GM19351 (cell line): ENCODE results near the gene CASZ1.

ENCODE experiments used
- ATAC-seq: cut with Tn5 transposase; IDR thresholded peaks from one replicate; pipeline ENCODE4 v1.9.1; 2021; ENCODE audit warnings: mild to moderate bottlenecking, moderate library complexity; ENCODE audit not compliant: unreplicated experiment

Gene CASZ1

GRCh38 chr1:10755970-10756521 is 40.4 kb downstream of the CASZ1 start:
- no peak for ATAC-seq

DNA sequence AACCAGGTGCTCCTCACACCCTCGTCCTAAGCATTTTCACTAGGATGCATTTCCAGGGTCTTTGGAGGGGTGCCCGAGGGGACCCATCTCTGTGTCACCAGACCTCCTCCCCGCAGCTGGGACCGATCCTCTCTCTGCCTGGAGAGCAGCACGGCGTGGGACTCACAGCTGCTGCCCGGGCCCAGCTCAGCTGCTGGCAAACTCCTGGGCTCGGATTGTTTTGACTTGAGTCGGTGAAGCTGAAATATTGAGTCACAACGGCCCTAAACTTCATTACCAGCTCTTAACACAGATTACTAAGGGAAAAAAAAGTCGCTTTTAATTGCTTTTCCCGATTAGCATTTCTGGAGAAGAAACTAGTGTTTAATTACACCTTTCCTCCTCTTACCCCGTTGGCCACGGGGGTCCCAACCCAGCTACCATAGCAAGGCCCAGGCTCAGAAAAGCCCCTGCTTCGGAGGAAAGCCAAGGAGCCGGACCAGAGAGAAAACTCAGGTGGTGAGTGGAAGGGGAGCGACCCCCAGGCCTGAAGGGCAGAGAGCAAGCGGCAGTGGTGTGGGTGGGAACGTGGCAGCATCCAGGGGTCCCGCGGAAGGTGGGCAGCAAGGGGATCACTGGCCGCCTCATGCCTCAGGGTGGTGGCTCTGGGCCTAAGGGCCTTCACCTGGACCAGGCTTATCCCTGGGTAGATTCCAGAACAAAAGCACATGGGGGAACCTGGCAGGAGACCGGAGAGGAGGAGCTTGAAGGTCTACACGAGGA is 41.7 kb downstream of the CASZ1 start:
- no peak for ATAC-seq

DNA sequence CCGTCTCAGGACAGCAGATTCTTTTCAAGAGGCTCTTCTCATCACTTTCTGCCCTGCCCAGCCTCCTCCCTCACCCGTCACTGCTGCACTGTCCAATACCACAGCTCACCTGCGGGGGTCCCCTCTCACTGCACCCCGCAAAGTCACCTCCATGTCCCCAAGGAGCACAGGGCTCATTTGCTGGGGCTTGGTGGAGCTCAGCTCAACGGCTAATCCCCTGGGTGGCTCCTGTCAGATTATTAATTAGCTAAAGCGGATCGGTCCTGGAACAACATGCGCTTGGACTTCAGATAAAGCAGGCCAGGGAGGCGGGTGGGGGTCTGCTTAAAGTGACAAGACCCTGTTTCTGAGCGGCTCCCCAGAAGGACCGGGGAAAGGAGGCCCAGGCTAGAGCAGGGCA is 43.1 kb downstream of the CASZ1 start:
- no peak for ATAC-seq

DNA sequence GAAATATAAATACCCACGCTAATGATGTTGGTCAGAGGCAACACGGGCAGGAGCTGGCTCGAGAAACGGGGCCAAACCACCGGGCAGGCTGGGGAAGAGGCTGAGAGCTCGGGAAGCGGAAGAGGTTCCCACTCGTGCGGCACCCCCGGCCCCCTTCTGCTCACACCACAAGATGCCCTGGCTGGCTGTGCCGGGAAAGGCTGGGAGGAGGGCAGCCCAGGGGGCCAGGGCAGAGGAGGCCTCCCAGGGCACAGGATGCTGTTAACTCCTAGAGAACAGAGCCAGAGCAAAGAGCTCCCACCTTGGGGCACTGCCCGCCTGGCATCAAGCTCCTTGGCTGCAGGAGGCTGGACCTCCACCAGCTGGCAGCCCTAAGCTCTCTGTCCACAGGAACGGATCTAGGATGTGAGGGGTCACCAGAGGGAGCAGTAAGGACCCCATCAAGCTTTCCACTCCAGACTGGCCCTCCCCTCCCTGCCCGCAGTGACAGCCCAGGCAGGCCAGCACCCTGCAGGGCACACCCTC is 44.8 kb downstream of the CASZ1 start:
- ATAC-seq, result no peak

DNA sequence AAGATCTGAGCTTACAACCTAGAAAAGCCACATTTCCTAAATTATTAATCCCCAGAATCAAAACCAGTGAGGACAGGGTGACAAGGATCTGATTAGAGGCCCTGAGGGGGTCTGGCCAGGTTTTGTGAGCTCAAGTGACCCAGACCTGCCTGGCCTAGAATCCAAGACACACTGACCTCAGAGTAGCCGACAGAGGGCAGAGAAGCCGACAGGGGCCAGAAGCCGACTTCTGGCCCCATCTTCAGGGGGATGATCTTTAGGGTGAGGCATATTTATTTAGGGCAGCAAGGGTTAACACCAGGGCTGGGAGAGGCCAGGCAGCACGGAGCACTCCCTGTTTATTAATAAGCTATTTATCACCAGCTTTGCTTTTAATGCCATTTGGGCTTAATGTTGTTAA is 45.3 kb downstream of the CASZ1 start:
- no peak for ATAC-seq

- no peak for ATAC-seq
Observed at GRCh38 chr1:10745886-10746455, 50.5 kb downstream of the CASZ1 start.

DNA sequence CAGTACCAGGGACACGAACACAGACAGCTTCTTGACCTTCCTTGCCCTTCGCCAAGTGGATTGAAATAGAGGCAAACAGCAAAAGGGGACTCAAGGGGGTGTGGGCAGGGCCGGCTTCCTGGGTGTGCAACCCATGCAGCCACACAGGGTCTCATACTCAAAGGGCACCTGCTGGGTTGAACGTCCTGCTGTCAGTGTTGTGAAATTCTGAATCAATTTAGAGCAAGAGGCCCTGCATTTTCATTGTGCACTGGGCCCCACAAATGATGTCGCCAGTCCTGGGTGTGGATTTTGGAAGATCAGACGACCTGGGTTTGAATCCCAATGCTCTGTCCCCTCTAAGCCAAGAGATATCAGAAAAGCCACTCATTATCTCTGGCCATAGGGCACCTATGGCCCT is 51.1 kb downstream of the CASZ1 start:
- no peak for ATAC-seq

DNA sequence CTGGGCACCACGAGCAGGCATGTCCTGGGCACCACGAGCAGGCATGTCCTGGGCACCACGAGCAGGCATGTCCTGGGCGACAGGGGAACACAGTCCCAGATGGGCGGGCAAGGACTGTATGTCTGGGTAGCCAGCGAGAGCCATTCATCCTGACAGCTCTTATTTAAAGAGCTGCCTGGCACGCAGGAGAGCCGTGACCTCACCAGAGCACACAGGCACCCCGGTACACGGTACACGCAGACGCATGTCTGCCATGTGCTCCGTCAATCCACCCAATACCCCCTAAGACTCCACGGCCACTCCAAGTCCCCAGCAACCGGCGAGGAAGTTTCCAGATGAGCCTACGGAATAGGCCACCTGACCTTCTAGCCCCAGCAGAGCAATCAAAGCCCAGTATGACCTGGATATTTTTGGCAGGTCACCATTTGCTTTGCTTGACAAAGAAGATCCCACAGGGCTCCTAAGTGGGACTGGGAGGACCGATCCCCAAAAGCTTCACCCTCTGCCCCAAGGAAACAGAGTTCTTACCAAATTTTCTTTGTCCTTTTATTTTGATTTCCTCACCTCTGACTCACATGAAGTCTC is 51.7 kb downstream of the CASZ1 start:
- ATAC-seq, result no peak

- ATAC-seq, result no peak
Observed at GRCh38 chr1:10744029-10744428, 52.4 kb downstream of the CASZ1 start.

- ATAC-seq, result no peak
Observed at GRCh38 chr1:10741696-10742095, 54.8 kb downstream of the CASZ1 start.

GRCh38 chr1:10740123-10740522 is 56.3 kb downstream of the CASZ1 start:
- ATAC-seq, result no peak

DNA sequence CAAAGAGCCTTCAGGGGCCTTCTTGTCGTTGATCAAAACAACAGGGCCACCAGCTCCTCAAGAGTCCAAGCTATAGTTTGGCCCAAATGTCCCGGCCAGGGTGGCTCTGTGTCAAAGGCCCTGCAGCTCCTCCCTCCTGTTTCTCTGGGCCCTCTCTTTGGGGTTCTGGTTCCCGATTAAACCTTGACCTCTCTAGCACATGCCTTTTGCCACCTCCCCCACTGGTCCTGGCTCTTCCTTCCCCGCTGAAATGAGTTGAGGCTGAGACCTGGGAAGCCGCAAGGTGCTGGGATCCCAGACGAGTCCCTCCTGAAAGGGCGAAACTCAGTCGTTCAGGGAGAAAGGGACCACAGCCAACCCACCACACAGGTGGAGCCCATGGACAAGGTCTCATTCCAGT is 56.9 kb downstream of the CASZ1 start:
- no peak for ATAC-seq

DNA sequence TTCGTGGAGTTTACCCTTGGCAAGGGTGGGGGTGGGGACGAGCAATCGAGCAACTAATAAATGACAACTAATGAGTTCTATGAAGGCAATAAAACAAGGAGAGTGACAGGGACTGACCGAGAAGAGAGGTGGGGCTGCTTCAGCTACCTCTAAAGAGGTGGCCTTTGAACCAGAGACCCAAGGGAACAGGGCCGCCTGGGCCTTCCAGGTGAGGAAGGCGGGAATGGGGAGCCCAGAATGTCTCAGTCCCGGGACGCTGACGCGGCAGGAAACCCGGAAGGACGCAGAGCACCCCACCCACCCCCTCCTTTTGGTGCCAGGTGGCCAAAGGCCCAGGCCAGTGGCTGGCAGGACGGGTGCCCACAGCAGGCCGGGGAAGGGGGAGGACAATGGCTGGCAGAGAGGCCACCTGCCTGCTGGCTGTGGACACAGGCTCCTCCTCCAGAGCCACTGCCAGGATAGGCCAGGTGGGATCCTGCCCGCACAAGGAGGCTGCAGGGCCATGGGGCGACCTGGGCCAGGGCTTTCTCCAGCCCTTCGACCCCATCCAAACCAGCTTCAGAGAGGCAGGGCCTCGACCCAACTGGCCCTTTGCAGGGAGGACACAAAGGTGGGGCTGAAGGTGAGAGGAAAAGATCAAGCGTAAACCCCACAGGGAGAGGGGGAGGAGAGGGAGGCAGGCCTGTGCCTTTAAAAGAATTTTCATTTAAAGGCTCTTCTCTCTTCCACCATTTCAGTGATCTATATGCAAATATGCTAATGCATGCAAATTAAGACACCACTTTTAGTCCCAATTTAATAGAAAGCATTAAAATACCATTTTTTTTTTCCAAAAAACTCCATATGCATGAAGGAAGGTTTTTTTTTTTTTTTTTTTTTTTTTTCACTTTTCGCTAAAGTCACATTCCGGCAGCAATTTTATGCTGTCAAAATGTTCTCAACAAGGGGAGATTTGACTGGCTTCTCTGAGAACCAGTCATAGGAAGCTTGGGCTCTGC is 58.1 kb downstream of the CASZ1 start:
- ATAC-seq, result no peak

GRCh38 chr1:10737651-10738050 is 58.8 kb downstream of the CASZ1 start:
- ATAC-seq, result no peak

DNA sequence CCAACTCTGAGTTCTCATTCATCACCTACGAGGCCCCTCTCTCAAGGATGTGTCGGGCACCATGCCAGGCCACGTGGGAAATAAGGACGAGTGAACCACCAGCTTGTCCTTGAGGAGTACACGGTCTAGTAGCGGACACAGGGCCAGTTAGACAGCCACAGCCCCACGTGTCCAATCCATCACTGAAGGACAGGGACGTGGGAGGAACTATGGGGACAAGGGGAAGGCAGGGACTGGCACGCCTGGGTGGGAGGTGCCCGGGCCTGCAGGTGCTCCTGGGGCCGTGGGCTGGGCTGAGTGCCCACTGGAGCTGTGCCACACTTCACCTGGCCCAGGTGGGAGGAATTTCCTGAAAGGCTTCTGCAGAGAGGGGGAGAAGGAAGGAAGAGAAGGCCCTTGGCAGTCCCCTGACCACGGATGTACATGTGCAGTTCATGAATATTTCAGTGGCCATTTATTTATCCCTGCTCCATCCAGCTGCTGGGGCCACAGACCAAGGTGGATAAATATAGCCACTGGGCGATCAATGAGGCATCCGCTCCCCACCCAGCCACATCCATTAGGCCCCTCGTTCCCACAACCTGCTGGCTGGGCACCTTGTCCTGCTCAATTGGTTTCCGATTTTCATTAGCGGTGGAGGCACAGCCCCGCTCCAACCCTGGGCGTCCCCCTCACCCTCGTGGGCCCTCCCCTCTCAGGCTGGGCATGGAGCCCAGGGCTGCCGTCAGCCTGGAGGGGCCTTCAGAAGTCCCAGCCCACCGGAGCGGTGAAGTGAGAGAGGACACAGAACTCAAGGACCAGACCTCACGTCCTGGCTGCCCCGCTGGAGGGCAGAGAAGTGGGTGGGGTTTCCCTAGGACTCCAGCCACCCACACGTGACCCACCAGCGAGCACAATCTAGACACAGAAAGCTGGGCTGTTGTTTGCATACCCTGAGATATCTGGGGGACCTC is 59.5 kb downstream of the CASZ1 start:
- ATAC-seq, result no peak

- ATAC-seq, result no peak
Observed at GRCh38 chr1:10735563-10736305, 60.7 kb downstream of the CASZ1 start.

DNA sequence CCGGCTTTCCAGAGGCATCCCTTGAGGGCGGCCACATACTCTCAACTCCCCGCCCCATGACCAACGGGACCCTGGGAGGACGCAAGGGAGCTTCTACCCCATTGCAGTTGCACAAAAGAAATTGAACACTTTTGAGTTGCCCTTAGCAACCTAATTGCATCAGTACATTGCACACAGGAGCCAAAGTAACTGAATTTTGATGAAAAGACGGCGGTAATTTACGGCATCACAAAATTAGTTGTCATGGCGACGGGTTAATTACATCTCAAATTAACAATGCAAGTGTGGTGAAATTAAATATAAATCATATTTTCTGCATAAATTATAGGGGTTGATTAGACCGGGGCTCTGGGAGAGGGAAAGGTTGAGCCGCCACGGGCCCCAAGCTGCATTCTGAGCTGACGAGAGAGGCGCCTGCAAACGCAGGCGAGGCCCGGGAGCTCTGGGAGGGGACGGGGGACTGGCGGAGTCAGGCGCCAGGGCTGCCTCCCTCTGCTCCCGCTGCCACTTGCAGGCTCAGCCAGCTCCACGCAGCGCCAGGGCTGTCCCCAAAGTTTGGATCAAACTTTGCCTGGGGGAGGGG is 61.4 kb downstream of the CASZ1 start:
- no peak for ATAC-seq

DNA sequence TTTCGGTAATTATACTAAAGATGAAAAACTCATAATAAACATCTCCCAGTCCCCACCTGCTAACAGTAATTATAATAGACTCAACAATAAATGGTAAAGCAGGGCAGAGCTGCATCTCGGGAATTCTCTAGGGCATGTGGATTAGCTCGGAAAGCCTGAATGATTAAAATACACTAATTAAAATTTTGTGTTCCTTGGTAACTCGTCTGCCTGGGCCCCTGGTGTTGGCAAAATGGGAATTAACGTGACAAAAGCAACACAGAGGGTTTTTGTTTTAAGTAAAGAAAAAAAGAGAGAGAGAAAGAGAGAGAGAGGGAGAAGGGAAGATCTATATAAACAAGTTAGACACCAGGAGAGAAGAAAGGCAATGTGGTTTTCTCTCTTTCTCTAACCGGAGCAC is 62.1 kb downstream of the CASZ1 start:
- ATAC-seq, result no peak
